ENCODE data around the gene TRIM45.
"Not testable (repeated sequence)": the region's sequence is repeated elsewhere in the genome, so short reads cannot be mapped to it uniquely, and the experiment has no call there.

TRIM45 gene

GRCh38 chr1:117107364-117107763 is 14.2 kb downstream of the TRIM45 start:
- POLR2A ChIA-PET, result no interaction called here
- DNase-seq (ENCODE audit: extremely low spot score), result no peak
- CTCF ChIA-PET, result interaction anchor here (1.2 to 1.3 kb wide), 4 partner anchors 12 to 21 kb away, joined by 3 to 4 read pairs (median 4); no protein-coding TSS in a partner anchor
- no peak for TF ChIP-seq CTCF (IDR thresholded peaks at IDR 0.05; ENCODE audit: control extremely low read depth, extremely low read depth, low read depth, missing control alignments)

GRCh38 chr1:117106478-117106877 is 15.1 kb downstream of the TRIM45 start:
- ChIA-PET CTCF (interaction anchor here (0.9 to 1.2 kb wide), 3 partner anchors 11 to 18 kb away, joined by 3 to 4 read pairs (median 3); no protein-coding TSS in a partner anchor), POLR2A (no interaction called here)
- no peak for DNase-seq (ENCODE audit: extremely low spot score)
- TF ChIP-seq CTCF (IDR thresholded peaks at IDR 0.05; ENCODE audit: control extremely low read depth, extremely low read depth, low read depth, missing control alignments), result no peak

GRCh38 chr1:117105722-117106121 is 15.8 kb downstream of the TRIM45 start:
- ChIA-PET CTCF (no interaction called here), POLR2A (no interaction called here)
- no peak for DNase-seq (ENCODE audit: extremely low spot score)
- TF ChIP-seq CTCF (IDR thresholded peaks at IDR 0.05; ENCODE audit: control extremely low read depth, extremely low read depth, low read depth, missing control alignments), result no peak

GRCh38 chr1:117104986-117105385 is 16.6 kb downstream of the TRIM45 start:
- POLR2A ChIA-PET, result no interaction called here
- CTCF ChIA-PET, result no interaction called here
- no peak for TF ChIP-seq CTCF (IDR thresholded peaks at IDR 0.05; ENCODE audit: control extremely low read depth, extremely low read depth, low read depth, missing control alignments)
- no peak for DNase-seq (ENCODE audit: extremely low spot score)

- POLR2A ChIA-PET, result not testable (repeated sequence)
- CTCF ChIA-PET, result interaction anchor here (1.2 to 2.7 kb wide), 4 partner anchors 9 to 27 kb away, joined by 3 to 9 read pairs (median 8); no protein-coding TSS in a partner anchor
Observed at GRCh38 chr1:117101858-117102257, 19.7 kb downstream of the TRIM45 start.

GRCh38 chr1:117101334-117101733 is 20.2 kb downstream of the TRIM45 start:
- TF ChIP-seq CTCF (IDR thresholded peaks at IDR 0.05; ENCODE audit: control extremely low read depth, extremely low read depth, low read depth, missing control alignments), result no peak
- ChIA-PET CTCF (interaction anchor here (1.0 to 2.7 kb wide), 6 partner anchors 9 to 33 kb away, joined by 3 to 9 read pairs (median 6); no protein-coding TSS in a partner anchor), POLR2A (no interaction called here)
- DNase-seq (ENCODE audit: extremely low spot score), result no peak

More at GRCh38 chr1:117101858-117102257, 19.7 kb downstream of the TRIM45 start:
- DNase-seq (ENCODE audit: extremely low spot score), result not testable (repeated sequence)

GRCh38 chr1:117098287-117098890 is 23.2 kb downstream of the TRIM45 start:
- TF ChIP-seq CTCF (IDR thresholded peaks at IDR 0.05; ENCODE audit: control extremely low read depth, extremely low read depth, low read depth, missing control alignments), result no peak
- ChIA-PET CTCF (interaction anchor here (0.6 to 1.4 kb wide), 8 partner anchors 9 to 426 kb away, joined by 3 to 5 read pairs (median 4); no protein-coding TSS in a partner anchor), POLR2A (no interaction called here)
- no peak for DNase-seq (ENCODE audit: extremely low spot score)

Data from GM10248 (cell line).